Immature natural killer cell (primary cell): Measurements from ENCODE around the gene HEPACAM. TPM values are rescaled to one million over a fixed set of nuclear protein-coding genes. Genes with fewer than 3 reads are reported as not detected.

ENCODE experiments used
- DNase-seq, 3 donors: peaks; one replicate each; pipeline ENCODE4 v3.0.0; 2022; ENCODE audit warnings: mixed read lengths in 1 of 3
- H3K27ac Mint-ChIP-seq, 6 donors: one replicate each; pipeline ENCODE4 v1.8.0; 2020; ENCODE audit warnings: mixed read lengths in 6 of 6, mild to moderate bottlenecking in 5 of 6, inconsistent platforms in 4 of 6, moderate library complexity in 3 of 6
- H3K27me3 Mint-ChIP-seq, 3 donors: one replicate each; pipeline ENCODE4 v1.8.0; 2020 to 2021; ENCODE audit warnings: low read depth in 3 of 3, mild to moderate bottlenecking in 3 of 3, mixed read lengths in 3 of 3, moderate library complexity in 3 of 3, inconsistent platforms in 1 of 3
- H3K36me3 Mint-ChIP-seq, 3 donors: one replicate each; pipeline ENCODE4 v1.8.0; 2020; ENCODE audit warnings: mixed read lengths in 3 of 3, inconsistent platforms in 2 of 3, mild to moderate bottlenecking in 2 of 3
- H3K4me1 Mint-ChIP-seq, 2 donors: one replicate each; pipeline ENCODE4 v1.8.0; 2020; ENCODE audit warnings: inconsistent platforms in 2 of 2, mild to moderate bottlenecking in 2 of 2, mixed read lengths in 2 of 2, moderate library complexity in 1 of 2
- H3K4me3 Mint-ChIP-seq, 5 donors: one replicate each; pipeline ENCODE4 v1.8.0; 2020; ENCODE audit warnings: mild to moderate bottlenecking in 5 of 5, mixed read lengths in 5 of 5, inconsistent platforms in 3 of 5, moderate library complexity in 3 of 5
- H3K9me3 Mint-ChIP-seq, 6 donors: one replicate each; pipeline ENCODE4 v1.8.0; 2020; ENCODE audit warnings: mild to moderate bottlenecking in 6 of 6, mixed read lengths in 6 of 6, inconsistent platforms in 4 of 6, moderate library complexity in 3 of 6
- polyA plus RNA-seq, 3 donors: library from polyadenylated mRNA; unstranded; fragments of 300-500 nt; fragmentation: Illumina TruSeq; gene quantifications; one replicate each; pipeline ENCODE4 v1.2.3, GENCODE V29; 2021

Gene HEPACAM
- polyA plus RNA-seq, 3 donors from 2014 or later, result not detected

GRCh38 chr11:124880958-124881357 lies 54.9 kb downstream of the HEPACAM start:
- Mint-ChIP-seq H3K9me3 (no peaks in the 10 kb centered on the region), H3K4me1 (peaks cover 18% of the 10 kb centered on the region in 2 donors), H3K36me3 (no peaks in the 10 kb centered on the region), H3K27me3 (peaks cover 0 to 6% (median 2%) of the 10 kb centered on the region in 3 donors), H3K27ac (peak overlapping the region in 2 of 6 donors; percentile 55 to 63), H3K4me3 (no peak overlapping the region)
- DNase-seq, result no peak

- Mint-ChIP-seq H3K27ac (no peak overlapping the region), H3K27me3 (peaks cover 0 to 4% (median 0%) of the 10 kb centered on the region in 3 donors), H3K4me3 (no peak overlapping the region), H3K9me3 (no peaks in the 10 kb centered on the region), H3K36me3 (no peaks in the 10 kb centered on the region), H3K4me1 (peaks cover 18 to 24% of the 10 kb centered on the region in 2 donors)
- DNase-seq, result no peak
Measured at GRCh38 chr11:124880290-124880611, 55.6 kb downstream of the HEPACAM start.

GRCh38 chr11:124879493-124880289 lies 56.2 kb downstream of the HEPACAM start:
- Mint-ChIP-seq H3K27ac (no peak overlapping the region), H3K4me3 (no peak overlapping the region), H3K4me1 (peaks cover 18 to 24% of the 10 kb centered on the region in 2 donors), H3K9me3 (no peaks in the 10 kb centered on the region), H3K36me3 (no peaks in the 10 kb centered on the region), H3K27me3 (peaks cover 0 to 4% (median 0%) of the 10 kb centered on the region in 3 donors)
- DNase-seq, result no peak

GRCh38 chr11:124878759-124879492 lies 56.9 kb downstream of the HEPACAM start:
- Mint-ChIP-seq H3K4me3 (peak overlapping the region; percentile 19 to 57 (median 36)), H3K27me3 (peaks cover 0 to 4% (median 3%) of the 10 kb centered on the region in 3 donors), H3K27ac (peak overlapping the region in 1 of 6 donors; percentile 38), H3K36me3 (no peaks in the 10 kb centered on the region), H3K9me3 (no peaks in the 10 kb centered on the region), H3K4me1 (peaks cover 18 to 24% of the 10 kb centered on the region in 2 donors)
- no peak for DNase-seq

GRCh38 chr11:124877910-124878758 lies 57.7 kb downstream of the HEPACAM start:
- Mint-ChIP-seq H3K27ac (peak overlapping the region in 1 of 6 donors; percentile 51), H3K9me3 (no peaks in the 10 kb centered on the region), H3K4me1 (peaks cover 18 to 24% of the 10 kb centered on the region in 2 donors), H3K27me3 (peaks cover 2 to 10% (median 4%) of the 10 kb centered on the region in 3 donors), H3K4me3 (peak overlapping the region; percentile 89 to 94 (median 91)), H3K36me3 (no peaks in the 10 kb centered on the region)
- DNase-seq, result no peak

GRCh38 chr11:124877631-124877909 lies 58.3 kb downstream of the HEPACAM start:
- Mint-ChIP-seq H3K27ac (peak overlapping the region in 4 of 6 donors; percentile 84 to 96 (median 92)), H3K4me1 (peaks cover 18 to 24% of the 10 kb centered on the region in 2 donors), H3K4me3 (peak overlapping the region; percentile 89 to 94 (median 91))

GRCh38 chr11:124876818-124877630 lies 58.8 kb downstream of the HEPACAM start:
- H3K9me3 Mint-ChIP-seq, result no peaks in the 10 kb centered on the region
- H3K4me1 Mint-ChIP-seq, result peaks cover 18 to 24% of the 10 kb centered on the region in 2 donors
- no peak for DNase-seq
- H3K27me3 Mint-ChIP-seq, result peaks cover 10 to 14% (median 12%) of the 10 kb centered on the region in 3 donors
- peak overlapping the region; percentile 89 to 94 (median 91) for H3K4me3 Mint-ChIP-seq
- H3K36me3 Mint-ChIP-seq, result no peaks in the 10 kb centered on the region
- peak overlapping the region; percentile 84 to 96 (median 91) for H3K27ac Mint-ChIP-seq

More at GRCh38 chr11:124877631-124877909, 58.3 kb downstream of the HEPACAM start:
- no peaks in the 10 kb centered on the region for H3K9me3 Mint-ChIP-seq
- no peak for DNase-seq
- no peaks in the 10 kb centered on the region for H3K36me3 Mint-ChIP-seq
- peaks cover 5 to 10% (median 7%) of the 10 kb centered on the region in 3 donors for H3K27me3 Mint-ChIP-seq

GRCh38 chr11:124875943-124876817 lies 59.7 kb downstream of the HEPACAM start:
- Mint-ChIP-seq H3K4me3 (peak overlapping the region; percentile 89 to 94 (median 91)), H3K36me3 (no peaks in the 10 kb centered on the region), H3K9me3 (no peaks in the 10 kb centered on the region), H3K4me1 (peaks cover 18 to 24% of the 10 kb centered on the region in 2 donors), H3K27me3 (peaks cover 14 to 16% (median 14%) of the 10 kb centered on the region in 3 donors), H3K27ac (peak overlapping the region; percentile 84 to 96 (median 91))
- peak; percentile 75 to 82 (median 79) for DNase-seq

GRCh38 chr11:124875401-124875800 lies 60.4 kb downstream of the HEPACAM start:
- no peak for DNase-seq
- Mint-ChIP-seq H3K4me1 (peaks cover 18 to 24% of the 10 kb centered on the region in 2 donors), H3K9me3 (no peaks in the 10 kb centered on the region), H3K27me3 (peaks cover 14 to 21% (median 16%) of the 10 kb centered on the region in 3 donors), H3K27ac (peak overlapping the region in 3 of 6 donors; percentile 12 to 57 (median 48)), H3K36me3 (no peaks in the 10 kb centered on the region), H3K4me3 (peak overlapping the region; percentile 64 to 91 (median 82))

- Mint-ChIP-seq H3K36me3 (no peaks in the 10 kb centered on the region), H3K27me3 (peaks cover 19 to 27% (median 19%) of the 10 kb centered on the region in 3 donors), H3K9me3 (no peaks in the 10 kb centered on the region), H3K4me3 (peak overlapping the region in 3 of 5 donors; percentile 42 to 43 (median 42)), H3K27ac (no peak overlapping the region), H3K4me1 (peaks cover 18 to 24% of the 10 kb centered on the region in 2 donors)
- no peak for DNase-seq
Measured at GRCh38 chr11:124874571-124875255, 61.1 kb downstream of the HEPACAM start.

- Mint-ChIP-seq H3K4me3 (no peak overlapping the region), H3K27me3 (peaks cover 20 to 31% (median 23%) of the 10 kb centered on the region in 3 donors), H3K9me3 (no peaks in the 10 kb centered on the region), H3K4me1 (peaks cover 24 to 25% of the 10 kb centered on the region in 2 donors), H3K36me3 (no peaks in the 10 kb centered on the region), H3K27ac (no peak overlapping the region)
- no peak for DNase-seq
Measured at GRCh38 chr11:124873951-124874350, 61.9 kb downstream of the HEPACAM start.
